Thymus (tissue), 11 donors: Measurements from ENCODE around the gene PIAS4. TPM values are rescaled to one million over a fixed set of nuclear protein-coding genes. Genes with fewer than 3 reads are reported as not detected.

Experiments
- DNase-seq, 9 donors: peaks; one replicate each; pipeline ENCODE4 v3.0.0-alpha.2; 2013; ENCODE audit warnings: low spot score in 9 of 9, low read depth in 6 of 9, missing footprints in 1 of 9
- H3K27ac ChIP-seq, 2 donors: one replicate each; pipeline ENCODE4 v1.5.1; 2013; ENCODE audit warnings: control low read depth in 1 of 2, low read depth in 1 of 2, low read length in 1 of 2, mild to moderate bottlenecking in 1 of 2, moderate library complexity in 1 of 2
- H3K27me3 ChIP-seq, 2 donors: one replicate each; pipeline ENCODE4 v1.5.1; 2013; ENCODE audit warnings: low read length in 1 of 2; ENCODE audit not compliant: control insufficient read depth in 2 of 2, insufficient read depth in 1 of 2
- H3K36me3 ChIP-seq, 2 donors: one replicate each; pipeline ENCODE4 v1.5.1; 2013; ENCODE audit warnings: low read length in 1 of 2, mild to moderate bottlenecking in 1 of 2, moderate library complexity in 1 of 2; ENCODE audit not compliant: control insufficient read depth in 2 of 2, insufficient read depth in 2 of 2
- H3K4me1 ChIP-seq, 2 donors: one replicate each; pipeline ENCODE4 v1.5.1; 2013; ENCODE audit warnings: low read length in 2 of 2; ENCODE audit not compliant: control insufficient read depth in 2 of 2, insufficient read depth in 2 of 2
- H3K4me3 ChIP-seq, 2 donors: one replicate each; pipeline ENCODE4 v1.5.1; 2013; ENCODE audit warnings: low read length in 2 of 2, control low read depth in 1 of 2, mild to moderate bottlenecking in 1 of 2
- H3K9me3 ChIP-seq, 2 donors: one replicate each; pipeline ENCODE4 v1.5.1; 2013; ENCODE audit warnings: low read length in 1 of 2, mild to moderate bottlenecking in 1 of 2; ENCODE audit not compliant: control insufficient read depth in 2 of 2, insufficient read depth in 1 of 2
- WGBS: extraction: QIAGEN DNeasy Blood & Tissue Kit; methylation state at CpG from one replicate; pipeline ENCODE4 v1.1.7; 2013; 5-methylcytosine and 5-hydroxymethylcytosine counted together
- polyA plus RNA-seq: library from polyadenylated mRNA; stranded (reverse); fragments of 200-250 nt; gene quantifications from one replicate; pipeline ENCODE4 v1.2.3, GENCODE V29; 2013
- total RNA-seq: library from RNA; stranded (reverse); fragments of 120-200 nt; gene quantifications from one replicate; pipeline ENCODE4 v1.2.4, GENCODE V29; 2013
- donor health status: healthy.

Gene PIAS4
- total and polyA plus RNA-seq, 2 donors = 10.8 to 13.4 TPM

GRCh38 chr19:4051175-4052101, 43.9 kb downstream of the PIAS4 start:
- H3K36me3 ChIP-seq = peaks cover 68 to 92% of the 10 kb centered on the region in 2 donors
- peaks cover 0 to 6% of the 10 kb centered on the region in 2 donors for H3K9me3 ChIP-seq
- peaks cover 0 to 2% of the 10 kb centered on the region in 2 donors for H3K4me1 ChIP-seq
- no peak overlapping the region for H3K27ac ChIP-seq
- no peak for DNase-seq
- H3K27me3 ChIP-seq = no peaks in the 10 kb centered on the region
- H3K4me3 ChIP-seq = no peak overlapping the region
- 96% methylated on average over 15 of the region's 15 CpGs for WGBS

GRCh38 chr19:4052114-4052992, 44.8 kb downstream of the PIAS4 start:
- no peak overlapping the region for H3K4me3 ChIP-seq
- H3K27ac ChIP-seq = peak overlapping the region in 1 of 2 donors; percentile 31
- no peaks in the 10 kb centered on the region for H3K27me3 ChIP-seq
- DNase-seq = no peak
- WGBS = 93% methylated on average over 27 of the region's 27 CpGs
- peaks cover 0 to 6% of the 10 kb centered on the region in 2 donors for H3K9me3 ChIP-seq
- peaks cover 0 to 2% of the 10 kb centered on the region in 2 donors for H3K4me1 ChIP-seq
- H3K36me3 ChIP-seq = peaks cover 62 to 88% of the 10 kb centered on the region in 2 donors

GRCh38 chr19:4052993-4053422, 45.5 kb downstream of the PIAS4 start:
- no peak overlapping the region for H3K4me3 ChIP-seq
- no peaks in the 10 kb centered on the region for H3K27me3 ChIP-seq
- no peak overlapping the region for H3K27ac ChIP-seq
- H3K4me1 ChIP-seq = peaks cover 0 to 2% of the 10 kb centered on the region in 2 donors
- H3K9me3 ChIP-seq = peaks cover 0 to 5% of the 10 kb centered on the region in 2 donors
- no peak for DNase-seq
- WGBS = 89% methylated on average over 13 of the region's 13 CpGs
- H3K36me3 ChIP-seq = peaks cover 60 to 87% of the 10 kb centered on the region in 2 donors

GRCh38 chr19:4053423-4054324, 46.1 kb downstream of the PIAS4 start:
- H3K36me3 ChIP-seq = peaks cover 54 to 87% of the 10 kb centered on the region in 2 donors
- no peaks in the 10 kb centered on the region for H3K9me3 ChIP-seq
- no peak for DNase-seq
- H3K4me3 ChIP-seq = no peak overlapping the region
- H3K27ac ChIP-seq = no peak overlapping the region
- H3K4me1 ChIP-seq = peaks cover 0 to 6% of the 10 kb centered on the region in 2 donors
- 96% methylated on average over 82 of the region's 82 CpGs for WGBS
- H3K27me3 ChIP-seq = no peaks in the 10 kb centered on the region

GRCh38 chr19:4054441-4055208, 47.1 kb downstream of the PIAS4 start:
- Histone ChIP-seq H3K27ac (no peak overlapping the region), H3K4me1 (peaks cover 0 to 12% of the 10 kb centered on the region in 2 donors), H3K36me3 (peaks cover 45 to 81% of the 10 kb centered on the region in 2 donors), H3K27me3 (no peaks in the 10 kb centered on the region), H3K9me3 (no peaks in the 10 kb centered on the region), H3K4me3 (no peak overlapping the region)
- no peak for DNase-seq
- WGBS = 98% methylated on average over 91 of the region's 91 CpGs

- H3K9me3 ChIP-seq = no peaks in the 10 kb centered on the region
- no peak for DNase-seq
- peak overlapping the region in 1 of 2 donors; percentile 40 for H3K27ac ChIP-seq
- 98% methylated on average over 20 of the region's 20 CpGs for WGBS
- H3K27me3 ChIP-seq = no peaks in the 10 kb centered on the region
- peaks cover 0 to 12% of the 10 kb centered on the region in 2 donors for H3K4me1 ChIP-seq
- peaks cover 49 to 75% of the 10 kb centered on the region in 2 donors for H3K36me3 ChIP-seq
- H3K4me3 ChIP-seq = no peak overlapping the region
Measured at GRCh38 chr19:4055209-4055552, 47.6 kb downstream of the PIAS4 start.

- Histone ChIP-seq H3K27me3 (no peaks in the 10 kb centered on the region), H3K9me3 (no peaks in the 10 kb centered on the region), H3K4me3 (no peak overlapping the region), H3K36me3 (peaks cover 50 to 62% of the 10 kb centered on the region in 2 donors), H3K27ac (peak overlapping the region; percentile 17 to 83), H3K4me1 (peaks cover 2 to 25% of the 10 kb centered on the region in 2 donors)
- no peak for DNase-seq
- 87% methylated on average over 22 of the region's 22 CpGs for WGBS
Measured at GRCh38 chr19:4057931-4058692, 50.6 kb downstream of the PIAS4 start.
